GM21786 (cell line): Measurements from ENCODE around the gene PAFAH1B2.
"Not testable (repeated sequence)": the region's sequence is repeated elsewhere in the genome, so short reads cannot be mapped to it uniquely, and the experiment has no call there.

ENCODE experiments used
- ATAC-seq: cut with Tn5 transposase; IDR thresholded peaks from one replicate; pipeline ENCODE4 v1.9.1; 2021; ENCODE audit not compliant: unreplicated experiment

The PAFAH1B2 gene

DNA sequence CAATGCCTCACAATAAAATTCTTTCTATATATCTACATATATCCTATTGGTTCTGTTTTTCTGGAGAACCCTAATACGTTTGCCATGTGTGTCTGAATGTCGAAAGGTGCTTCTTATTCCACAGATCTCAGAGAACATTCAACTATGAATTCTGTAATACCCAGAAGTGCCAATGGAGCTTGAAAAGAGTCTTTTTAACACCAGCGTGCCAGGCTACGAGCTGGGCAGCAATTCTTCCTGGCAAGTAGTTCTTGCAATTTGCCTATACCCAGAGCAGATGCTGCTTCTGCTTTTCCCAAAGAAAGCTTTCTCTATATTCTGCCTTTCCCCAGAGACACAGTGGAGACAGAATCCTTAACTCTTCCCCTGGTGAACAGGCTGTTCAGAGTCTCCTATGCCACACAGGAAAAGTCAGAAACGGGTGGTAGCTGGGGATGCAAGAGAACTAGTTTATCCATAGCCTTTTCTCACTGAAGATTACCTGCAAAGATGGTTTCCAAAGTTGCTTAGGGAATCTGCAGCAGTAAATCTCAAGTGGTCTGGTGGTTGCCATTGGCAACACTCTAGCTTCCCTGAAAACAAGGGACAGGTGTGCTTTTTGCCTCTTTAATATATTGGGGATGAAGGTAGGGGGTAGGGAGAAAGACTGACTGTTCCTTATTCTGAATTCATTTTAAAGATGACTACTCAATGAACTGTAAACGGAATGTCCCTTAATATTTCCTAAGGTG, 16.8 kb upstream of the PAFAH1B2 start:
- no peak for ATAC-seq

DNA sequence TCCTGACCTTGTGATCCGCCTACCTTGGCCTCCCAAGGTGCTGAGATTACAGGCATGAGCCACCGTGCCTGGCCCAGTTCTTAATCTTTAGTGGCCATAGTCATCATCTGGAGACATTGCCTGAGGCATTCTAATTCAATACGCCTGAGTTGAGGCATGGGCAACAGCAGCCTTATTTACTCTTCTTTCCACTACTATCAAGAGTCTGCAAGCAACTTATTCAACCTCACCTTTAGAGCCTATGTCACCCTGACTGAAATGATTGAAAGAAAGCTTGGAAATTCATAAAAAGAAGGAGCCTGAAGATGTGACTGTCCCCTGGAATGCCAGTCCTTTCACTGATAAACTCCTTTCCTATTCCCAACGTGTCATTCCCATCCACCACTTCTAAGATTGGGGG, 15.8 kb upstream of the PAFAH1B2 start:
- ATAC-seq: no peak

DNA sequence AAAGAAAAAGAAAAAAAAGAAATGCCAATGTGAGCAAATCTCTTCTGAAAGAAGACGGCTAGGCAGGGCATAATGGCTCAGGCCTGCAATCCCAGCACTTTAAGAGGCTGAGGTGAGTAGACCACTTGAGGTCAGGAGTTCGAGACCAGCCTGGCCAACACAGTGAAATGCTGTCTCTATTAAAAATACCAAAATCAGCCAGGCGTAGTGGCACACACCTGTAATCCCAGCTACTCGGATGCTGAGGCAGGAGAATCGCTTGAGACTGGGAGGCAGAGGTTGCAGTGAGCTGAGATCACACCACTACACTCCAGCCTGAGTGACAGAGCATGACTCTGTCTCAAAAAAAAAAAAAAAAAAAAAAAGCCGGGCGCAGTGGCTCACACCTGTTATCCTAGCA, 13.7 kb upstream of the PAFAH1B2 start:
- ATAC-seq: not testable (repeated sequence)

DNA sequence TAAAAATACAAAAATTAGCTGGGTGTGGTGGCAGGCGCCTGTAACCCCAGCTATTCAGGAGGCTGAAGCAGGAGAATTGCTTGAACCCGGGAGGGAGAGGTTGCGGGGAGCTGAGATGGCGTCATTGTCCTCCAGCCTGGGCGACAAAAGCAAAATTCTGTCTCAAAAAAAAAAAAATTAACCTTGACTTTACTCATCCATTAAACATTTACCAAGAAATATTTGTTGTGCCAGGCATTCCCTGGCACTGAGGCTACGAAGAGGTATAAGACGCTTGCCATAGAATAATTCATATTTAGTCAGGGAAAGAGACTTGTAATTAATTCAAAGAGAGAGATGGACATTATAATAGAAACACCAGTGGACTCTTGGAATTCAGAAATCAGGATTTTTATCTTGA, 13.2 kb upstream of the PAFAH1B2 start:
- no peak for ATAC-seq

DNA sequence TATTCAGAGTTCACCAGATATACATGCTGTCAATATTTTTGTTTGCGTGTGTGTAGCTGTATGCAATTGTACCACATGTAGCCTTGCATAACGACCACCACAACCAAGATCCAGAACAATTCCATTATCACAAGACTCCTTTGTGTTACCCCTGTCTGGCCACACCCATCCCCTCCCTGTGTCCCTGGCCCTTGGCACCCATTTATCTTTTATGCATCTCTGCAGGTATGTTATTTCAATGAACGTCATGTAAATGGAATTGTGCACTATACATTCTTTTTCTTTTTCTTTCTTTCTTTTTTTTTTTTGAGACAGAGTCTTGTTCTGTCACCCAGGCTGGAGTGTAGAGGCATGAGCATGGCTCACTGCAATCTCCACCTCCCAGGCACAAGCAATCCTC, 9.7 kb upstream of the PAFAH1B2 start:
- no peak for ATAC-seq

DNA sequence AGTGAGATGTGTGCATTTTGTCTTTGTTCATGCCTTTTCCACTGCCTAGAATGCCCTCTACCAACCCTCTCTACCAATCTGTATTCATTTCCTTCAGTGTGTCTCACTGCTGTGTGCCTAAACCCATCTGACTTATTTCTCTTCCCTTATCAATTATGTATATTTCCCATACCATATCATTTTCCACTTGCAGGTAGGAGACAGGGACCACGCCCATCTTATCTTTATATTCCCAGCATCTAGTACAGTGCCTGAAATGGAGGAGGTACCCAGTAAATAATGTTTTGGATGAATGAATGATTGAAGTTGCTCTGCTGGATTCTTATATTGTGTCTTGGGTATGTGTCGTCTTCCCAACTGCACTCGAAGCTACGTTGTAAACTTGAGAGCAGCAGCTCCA, 9.1 kb upstream of the PAFAH1B2 start:
- not testable (repeated sequence) for ATAC-seq

DNA sequence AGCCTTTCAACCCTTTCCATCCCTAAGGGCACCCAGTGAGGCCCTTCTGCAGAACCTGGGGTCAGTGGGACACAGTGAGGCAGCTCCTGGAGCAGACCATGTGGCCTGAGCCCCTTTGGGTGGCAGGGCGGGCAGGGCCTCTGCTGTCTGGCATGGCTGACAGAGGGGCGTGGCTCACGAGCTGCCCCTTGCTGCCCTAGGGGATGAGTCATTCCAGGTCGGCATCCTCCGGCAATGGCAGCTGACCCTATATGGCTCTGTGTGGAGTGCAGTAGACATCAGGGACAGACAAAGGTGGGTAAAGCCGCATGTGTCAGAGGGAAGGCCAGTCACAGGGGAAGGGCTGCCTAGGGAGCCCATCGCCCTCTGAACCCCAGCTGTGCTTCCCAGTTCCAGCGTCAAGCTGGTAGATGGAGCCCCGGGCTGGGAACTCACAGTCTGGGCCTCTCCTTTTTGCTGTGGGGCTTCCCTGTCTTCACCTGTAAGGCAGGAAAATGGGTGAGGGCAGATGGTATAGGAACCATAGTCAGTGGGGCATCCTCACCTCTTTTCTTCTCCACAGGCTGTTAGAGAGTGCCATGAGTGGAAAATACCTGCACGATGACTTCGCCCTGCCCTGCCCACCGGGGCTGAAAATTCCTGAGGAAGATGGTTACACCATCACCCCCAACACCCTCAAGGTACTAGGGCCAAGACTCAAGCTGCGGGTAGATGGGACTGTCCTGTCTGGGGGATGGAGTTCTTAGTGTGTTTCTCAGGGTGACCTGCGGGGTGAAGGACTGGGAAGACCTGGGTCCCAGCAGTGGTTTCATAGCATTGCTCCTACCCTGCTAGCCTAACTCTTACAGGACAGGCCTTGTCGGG, 6.6 kb upstream of the PAFAH1B2 start:
- not testable (repeated sequence) for ATAC-seq

DNA sequence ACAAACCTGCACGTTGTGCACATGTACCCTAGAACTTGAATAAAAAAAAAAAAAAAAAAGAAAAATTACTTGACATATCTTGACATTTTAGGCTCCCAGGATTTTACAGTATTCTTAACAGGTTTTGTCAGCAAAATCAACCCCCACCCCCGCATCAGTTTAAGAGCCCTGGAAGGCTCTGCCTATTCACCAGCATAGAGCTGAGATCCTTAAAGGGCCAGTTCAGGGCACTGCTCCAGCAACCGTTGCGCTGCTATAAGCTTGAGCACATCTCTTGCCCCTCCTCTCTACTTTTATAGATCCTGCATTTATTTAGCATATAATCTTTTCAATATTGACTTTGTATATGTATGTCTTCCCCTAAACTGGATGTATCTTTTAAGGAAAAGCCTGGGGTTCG, 697 bp upstream of the PAFAH1B2 start:
- ATAC-seq: no peak

DNA sequence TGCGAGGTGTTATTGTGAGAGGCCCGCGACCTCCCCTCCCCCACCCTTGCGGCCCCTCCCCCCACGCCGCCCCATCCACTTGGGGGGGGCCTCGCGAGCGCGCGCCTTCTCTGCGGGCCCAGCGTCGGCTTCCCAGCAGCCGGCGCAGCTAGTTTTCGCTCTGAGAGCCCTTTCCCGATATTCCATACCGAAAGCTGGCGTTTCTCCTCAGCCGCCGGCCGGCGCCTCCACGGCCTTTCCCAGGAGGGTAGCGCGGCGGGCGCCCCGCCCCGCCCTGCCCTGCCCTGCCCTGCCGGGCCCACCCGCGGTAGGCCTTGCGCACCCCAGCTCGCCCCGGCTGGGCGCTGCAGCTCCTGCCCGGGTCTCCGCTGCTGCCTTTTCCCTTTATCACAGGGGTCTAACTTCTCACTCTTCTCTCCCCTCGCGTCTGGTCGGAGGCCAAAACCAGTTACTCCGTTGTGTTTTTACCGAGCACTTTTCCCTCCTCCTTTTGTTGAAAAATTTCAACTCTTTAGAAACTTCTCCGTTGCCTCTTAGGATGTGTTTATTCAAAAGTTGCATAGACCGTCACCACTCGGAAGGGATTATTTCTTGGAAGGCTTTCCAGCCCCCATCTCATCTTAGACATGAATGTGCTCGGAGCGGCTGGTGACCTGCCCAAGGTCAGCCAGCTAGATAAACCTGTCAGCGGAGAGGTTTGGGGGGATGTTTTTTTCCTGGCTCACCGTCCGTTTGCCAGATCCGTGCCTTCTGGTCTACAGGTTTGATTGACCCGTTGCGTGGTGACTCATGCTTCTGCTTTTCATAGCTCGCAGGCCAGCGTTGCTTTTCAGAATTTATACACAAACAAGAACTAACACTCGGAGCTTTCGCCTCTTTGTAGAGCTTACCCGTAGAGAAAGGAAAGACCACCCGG, 648 bp downstream of the PAFAH1B2 start:
- ATAC-seq: peak; percentile 42

DNA sequence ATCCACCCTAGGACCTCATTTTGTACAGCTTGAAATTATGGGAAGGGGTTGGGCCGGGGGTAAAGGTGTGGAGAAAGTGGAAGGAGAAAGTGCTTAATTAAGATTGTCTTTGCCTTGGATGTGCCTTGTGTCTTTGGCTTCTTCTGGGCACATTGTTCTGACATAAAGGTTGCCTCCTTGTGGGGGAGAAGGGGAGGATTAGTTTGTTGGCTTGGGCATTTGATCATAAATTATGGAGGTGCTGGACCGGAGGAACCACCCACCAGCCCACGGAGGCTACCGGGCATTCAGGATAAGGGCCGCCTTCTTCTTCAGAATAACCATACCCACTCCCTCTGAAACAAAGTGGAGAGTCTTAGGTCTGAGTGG, 1.3 kb downstream of the PAFAH1B2 start:
- ATAC-seq: no peak

DNA sequence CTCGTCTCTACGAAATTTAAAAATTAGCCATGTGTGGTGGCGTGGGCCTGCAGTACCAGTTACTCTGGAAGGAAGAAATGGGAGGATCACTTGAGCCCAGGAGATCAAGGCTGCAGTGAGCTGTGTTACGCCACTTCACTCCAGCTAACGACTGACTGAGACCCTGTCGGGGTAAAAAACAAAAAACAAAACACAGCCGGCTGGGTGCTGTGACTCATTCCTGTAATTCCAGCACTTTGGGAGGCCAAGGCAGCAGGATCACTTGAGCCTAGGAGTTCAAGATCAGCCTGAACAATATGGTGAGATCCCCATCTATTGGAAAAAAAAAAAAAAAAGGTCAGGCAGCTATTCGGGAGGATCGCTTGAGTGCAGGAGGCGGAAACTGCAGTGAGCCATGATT, 2.4 kb downstream of the PAFAH1B2 start:
- no peak for ATAC-seq

DNA sequence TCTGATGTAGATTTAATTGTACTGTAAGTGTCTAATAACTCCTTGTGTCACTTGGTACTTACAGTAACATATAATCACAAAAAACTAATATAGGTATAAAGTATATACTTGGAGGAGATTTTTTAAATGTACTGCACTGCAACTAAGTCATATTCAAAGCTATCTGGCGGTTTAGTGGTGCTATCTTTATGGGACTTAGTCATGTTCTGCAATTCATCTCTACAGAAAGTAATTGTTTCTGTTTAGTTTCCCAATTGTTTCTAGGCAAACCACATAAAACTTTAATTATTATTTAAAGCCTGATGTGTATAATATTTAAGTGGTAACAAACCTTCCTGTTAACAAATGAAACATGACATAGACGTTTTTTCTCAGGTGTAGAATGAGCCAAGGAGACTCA, 8.0 kb downstream of the PAFAH1B2 start:
- ATAC-seq: no peak

DNA sequence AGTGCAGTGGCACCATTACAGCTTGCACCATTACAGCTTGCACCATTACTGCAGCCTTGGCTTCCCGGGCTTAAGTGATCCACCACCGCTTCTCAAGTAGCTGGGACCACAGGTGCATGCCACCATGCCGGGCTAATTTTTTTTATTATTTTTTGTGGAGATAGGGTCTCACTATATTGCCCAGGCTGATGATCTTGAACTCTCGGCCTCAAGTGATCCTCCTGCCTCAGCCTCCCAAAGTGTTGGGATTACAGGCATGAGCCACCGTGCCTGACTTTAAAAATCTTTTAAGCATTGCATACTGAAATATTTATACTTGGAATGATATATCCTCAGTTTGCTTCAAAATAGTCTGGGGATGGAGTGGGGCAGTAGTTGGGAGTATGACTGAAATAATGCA, 10.4 kb downstream of the PAFAH1B2 start:
- no peak for ATAC-seq

DNA sequence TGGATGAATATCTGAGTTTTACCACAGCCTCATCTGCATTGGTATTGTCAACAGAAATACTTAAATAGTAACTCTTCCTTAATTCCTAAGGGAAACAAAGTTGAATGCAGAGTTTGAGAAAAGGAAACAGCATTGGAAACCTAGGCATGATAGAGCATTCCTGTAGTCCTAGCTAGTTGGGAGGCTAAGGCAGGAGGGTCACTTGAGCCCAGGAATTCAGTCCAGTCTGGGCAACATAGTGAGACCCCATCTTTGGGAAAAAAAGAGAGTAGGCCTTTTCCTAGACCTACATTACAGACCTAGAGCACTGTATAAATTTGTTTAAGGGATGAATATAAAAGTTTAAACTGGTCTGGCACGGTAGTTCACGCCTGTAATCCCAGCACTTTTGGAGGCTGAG, 13.4 kb downstream of the PAFAH1B2 start:
- no peak for ATAC-seq

DNA sequence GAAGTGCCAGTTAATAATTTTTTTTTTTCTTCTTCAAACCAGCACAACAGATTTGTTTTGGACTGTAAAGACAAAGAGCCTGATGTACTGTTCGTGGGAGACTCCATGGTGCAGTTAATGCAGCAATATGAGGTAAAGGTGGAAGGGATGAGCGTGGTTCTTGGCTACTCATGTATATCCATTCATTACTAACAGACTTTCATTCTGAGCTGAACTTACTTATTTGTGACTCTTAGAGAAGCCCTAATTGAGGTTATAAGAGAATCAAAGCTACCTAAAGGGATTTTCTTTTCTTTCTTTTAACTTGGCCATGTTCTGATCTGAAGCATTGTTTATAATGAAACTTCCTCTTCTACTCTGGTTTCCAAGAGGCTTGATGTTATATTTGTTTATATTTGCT, 15.8 kb downstream of the PAFAH1B2 start:
- ATAC-seq: no peak

DNA sequence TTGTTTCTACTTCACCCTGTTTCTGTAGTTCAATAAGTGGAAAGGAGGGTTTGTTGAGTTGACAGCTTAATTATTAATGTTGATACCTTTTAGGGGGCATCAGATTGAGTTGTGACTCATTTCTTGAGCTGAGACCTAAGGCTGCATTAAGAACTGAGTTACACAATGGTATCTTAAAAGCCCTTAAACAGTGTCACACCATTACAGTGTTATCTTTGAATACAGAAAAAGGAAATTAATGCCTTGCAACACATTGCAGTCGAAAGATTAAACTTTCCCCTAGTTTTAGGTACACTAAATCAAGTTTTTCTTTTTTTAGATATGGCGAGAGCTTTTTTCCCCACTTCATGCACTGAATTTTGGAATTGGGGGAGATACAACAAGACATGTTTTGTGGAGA, 16.7 kb downstream of the PAFAH1B2 start:
- ATAC-seq: peak; percentile 47

DNA sequence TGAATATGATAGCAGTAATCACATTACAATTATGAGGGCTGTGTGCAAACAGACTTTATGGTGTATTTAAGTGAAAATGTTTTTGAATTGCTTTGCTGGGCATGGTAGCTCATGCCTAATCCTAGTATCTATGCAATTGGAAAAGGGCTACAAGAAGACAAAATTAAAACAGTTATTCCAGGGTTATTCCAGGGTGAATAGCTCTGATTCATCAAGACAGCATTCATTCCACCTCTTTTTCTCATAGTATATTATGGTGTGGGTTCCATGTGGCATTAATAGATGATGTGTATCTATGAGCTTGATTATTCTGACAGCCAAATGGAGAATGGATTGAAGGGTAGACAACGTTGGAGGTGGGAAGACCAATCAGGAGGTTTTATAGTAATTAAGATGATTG, 22.4 kb downstream of the PAFAH1B2 start:
- ATAC-seq: no peak

DNA sequence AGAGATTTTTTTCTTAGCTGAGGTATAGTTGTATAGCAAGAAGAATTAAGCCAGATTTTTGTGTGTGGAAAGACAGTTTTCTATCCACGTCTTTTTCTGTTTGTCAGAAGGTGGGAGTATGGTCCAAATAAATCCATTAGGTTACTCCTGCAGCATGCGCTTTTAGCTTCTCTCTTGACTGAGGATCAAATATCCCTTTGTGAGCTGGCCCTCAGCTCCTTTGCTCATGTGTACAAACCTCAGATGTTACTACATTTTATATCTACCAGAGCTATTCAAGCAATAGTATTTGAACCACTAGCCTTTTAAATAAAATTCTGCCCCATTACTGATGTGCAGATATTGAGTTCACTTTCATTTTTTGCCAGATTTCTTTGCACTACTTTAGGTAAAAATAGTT, 25.6 kb downstream of the PAFAH1B2 start:
- ATAC-seq: no peak

DNA sequence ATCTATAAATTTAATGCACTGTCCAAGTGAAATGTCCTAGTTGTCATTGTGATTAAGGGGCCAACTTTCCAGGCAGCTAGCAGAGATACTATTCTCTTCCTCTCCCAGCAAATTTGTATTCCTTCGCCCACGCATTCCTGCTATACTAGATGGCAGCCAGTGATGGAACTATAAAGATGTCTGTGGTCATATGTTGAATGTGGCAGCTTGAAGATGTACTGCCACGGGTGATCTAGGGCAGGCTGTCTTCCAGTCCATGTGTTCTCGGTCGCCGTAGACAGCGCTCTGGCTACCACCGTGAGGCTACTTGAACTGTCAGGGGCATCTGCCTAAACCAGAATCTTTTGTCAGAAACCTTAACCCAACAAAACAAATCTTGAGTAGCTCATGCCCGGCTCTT, 26.1 kb downstream of the PAFAH1B2 start:
- ATAC-seq: no peak

DNA sequence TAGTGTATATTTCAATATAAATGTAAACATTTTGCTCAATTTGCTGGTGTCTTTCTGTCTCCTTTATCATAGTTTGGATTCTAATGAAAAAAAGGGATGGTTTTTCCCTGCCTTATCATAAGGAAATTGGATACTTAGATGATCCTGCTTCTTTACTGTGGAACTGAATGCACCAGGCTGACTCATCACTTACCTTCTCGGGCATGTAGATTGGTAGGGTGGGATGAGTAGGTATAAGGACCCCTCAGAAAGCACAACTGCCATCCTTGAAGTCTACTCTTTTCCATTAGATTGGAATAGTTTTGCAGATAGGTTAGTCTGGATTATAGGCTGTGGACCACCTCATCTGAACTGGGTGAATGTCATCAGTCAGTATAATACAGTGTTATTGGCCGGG, 26.9 kb downstream of the PAFAH1B2 start:
- no peak for ATAC-seq

DNA sequence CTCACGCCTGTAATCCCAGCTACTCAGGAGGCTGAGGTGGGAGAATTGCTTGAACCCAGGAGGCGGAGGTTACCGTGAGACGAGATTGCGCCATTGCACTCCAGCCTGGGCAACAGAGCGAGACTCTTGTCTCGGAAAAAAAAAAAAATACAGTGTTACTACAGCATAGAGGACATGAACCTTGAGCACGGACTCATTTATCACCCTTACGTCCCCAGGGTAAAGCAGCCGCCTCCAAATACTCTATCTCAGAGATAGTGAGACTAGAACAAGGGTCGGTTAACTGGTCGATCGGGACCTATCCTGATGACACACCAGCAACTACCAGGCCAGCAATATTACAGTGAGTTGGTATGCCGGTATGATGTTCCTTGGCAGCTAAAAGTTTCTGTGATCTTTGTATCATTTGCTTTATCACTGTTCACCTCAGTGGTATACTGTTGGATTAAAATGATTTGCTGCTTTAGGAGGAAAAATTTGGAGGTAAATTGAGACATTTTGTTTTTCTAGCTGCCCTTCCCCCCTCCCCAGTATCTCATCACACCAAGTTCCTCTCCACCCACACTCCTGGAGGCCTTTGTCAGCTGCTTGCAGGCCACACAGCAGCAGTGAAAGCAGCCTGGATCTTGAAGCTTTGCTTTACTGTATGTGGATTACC, 27.4 kb downstream of the PAFAH1B2 start:
- no peak for ATAC-seq
